SK-N-SH (cell line): ENCODE measurements around the gene XPA.

ENCODE experiments used
- CTCF ChIP-seq: fragments of 200-600 bp; sonication (generic); IDR thresholded peaks from 2 replicates; pipeline ENCODE4 v1.6.1; 2017; ENCODE audit warnings: antibody characterized with exemption, mild to moderate bottlenecking, moderate library complexity
- GABPA ChIP-seq: IDR thresholded peaks from 2 replicates; pipeline ENCODE4 v1.4.0; 2012; ENCODE audit warnings: low read depth, mild to moderate bottlenecking

- no peak for TF ChIP-seq CTCF
- TF ChIP-seq GABPA, result no peak
Measured at GRCh38 chr9:97697837-97698236, 697 bp upstream of the XPA start.
